MM.1S (cell line): ENCODE measurements around the gene MANEAL.

Experiments
- DNase-seq: peaks from one replicate; pipeline ENCODE4 v3.0.0-alpha.2; 2015
- H2AFZ ChIP-seq: fragments of 300-600 bp; sonication (generic); 2 replicates; pipeline ENCODE4 v1.6.0; 2016; ENCODE audit warnings: antibody characterized with exemption, low read length
- H3F3A ChIP-seq: fragments of 300-600 bp; sonication (generic); 2 replicates; pipeline ENCODE4 v1.6.1; 2016; ENCODE audit warnings: mild to moderate bottlenecking, antibody characterized with exemption, low read length, moderate library complexity, mixed read lengths; ENCODE audit not compliant: insufficient read depth
- H3K27ac ChIP-seq: fragments of 300-600 bp; sonication (generic); 2 replicates; pipeline ENCODE4 v1.5.1; 2016; ENCODE audit warnings: mild to moderate bottlenecking, low read length
- H3K27me3 ChIP-seq: fragments of 300-600 bp; sonication (generic); replicated peaks from 2 replicates; pipeline ENCODE4 v1.6.0; 2016; ENCODE audit warnings: low read length; ENCODE audit not compliant: insufficient read depth
- H3K36me3 ChIP-seq: fragments of 300-600 bp; sonication (generic); replicated peaks from 2 replicates; pipeline ENCODE4 v1.6.1; 2016; ENCODE audit warnings: mild to moderate bottlenecking, low read length, mixed read lengths; ENCODE audit not compliant: insufficient read depth
- H3K4me1 ChIP-seq: fragments of 300-600 bp; sonication (generic); 2 replicates; pipeline ENCODE4 v1.6.1; 2016; ENCODE audit warnings: low read length, mixed read lengths
- H3K4me2 ChIP-seq: fragments of 300-600 bp; sonication (generic); 2 replicates; pipeline ENCODE4 v1.6.0; 2016; ENCODE audit warnings: low read depth, low read length
- H3K4me3 ChIP-seq: fragments of 300-600 bp; sonication (generic); 2 replicates; pipeline ENCODE4 v1.5.1; 2016; ENCODE audit warnings: low read length, mixed read lengths
- H3K79me2 ChIP-seq: fragments of 300-600 bp; sonication (generic); 2 replicates; pipeline ENCODE4 v1.6.1; 2016; ENCODE audit warnings: mixed run types, low read length, mixed read lengths
- H3K9ac ChIP-seq: fragments of 300-600 bp; sonication (generic); 2 replicates; pipeline ENCODE4 v1.6.1; 2016; ENCODE audit warnings: low read length, mixed read lengths
- H3K9me2 ChIP-seq: fragments of 300-600 bp; sonication (generic); replicated peaks from 2 replicates; pipeline ENCODE4 v1.6.1; 2016; ENCODE audit warnings: mild to moderate bottlenecking, low read length, mixed read lengths; ENCODE audit not compliant: insufficient read depth
- H3K9me3 ChIP-seq: fragments of 300-600 bp; sonication (generic); replicated peaks from 2 replicates; pipeline ENCODE4 v1.6.1; 2016; ENCODE audit warnings: mild to moderate bottlenecking, low read length, mixed read lengths; ENCODE audit not compliant: insufficient read depth
- H4K20me1 ChIP-seq: fragments of 300-600 bp; sonication (generic); 2 replicates; pipeline ENCODE4 v1.6.1; 2016; ENCODE audit warnings: mild to moderate bottlenecking, low read length, moderate library complexity, mixed read lengths; ENCODE audit not compliant: insufficient read depth
- CTCF ChIP-seq: fragments of 300-600 bp; sonication (generic); IDR thresholded peaks from 2 replicates; pipeline ENCODE4 v1.5.1; 2016; ENCODE audit warnings: antibody characterized with exemption, low read length, mixed read lengths
- EZH2 ChIP-seq: fragments of 300-600 bp; sonication (generic); optimal IDR thresholded peaks from 2 replicates; pipeline ENCODE3; 2017; ENCODE audit warnings: low read depth, mild to moderate bottlenecking, antibody characterized with exemption, low read length, mixed read lengths
- EZH2phosphoT487 ChIP-seq: fragments of 300-600 bp; sonication (generic); IDR thresholded peaks from 2 replicates; pipeline ENCODE4 v1.6.1; 2018; ENCODE audit warnings: antibody characterized with exemption, low read length

Gene MANEAL

GRCh38 chr1:37797750-37798345 lies 4.2 kb downstream of the MANEAL start:
- H3K9ac ChIP-seq = no peak overlapping the region
- H3K27me3 ChIP-seq = no peaks in the 10 kb centered on the region
- H3K4me1 ChIP-seq = peaks cover 21% of the 10 kb centered on the region
- H3K9me3 ChIP-seq = no peaks in the 10 kb centered on the region
- no peak overlapping the region for H3K4me3 ChIP-seq
- peaks cover 6% of the 10 kb centered on the region; the same call in 1 of the 2 replicates for H3K36me3 ChIP-seq
- no peak overlapping the region for H3K4me2 ChIP-seq
- peaks cover 19% of the 10 kb centered on the region for H3F3A ChIP-seq
- H4K20me1 ChIP-seq = no peaks in the 10 kb centered on the region
- no peak overlapping the region for H3K27ac ChIP-seq
- no peak overlapping the region for H2AFZ ChIP-seq
- DNase-seq = no peak
- TF ChIP-seq EZH2 = no peak
- TF ChIP-seq CTCF = no peak
- TF ChIP-seq EZH2phosphoT487 = no peak
- H3K79me2 ChIP-seq = peaks cover 40% of the 10 kb centered on the region
- no peaks in the 10 kb centered on the region for H3K9me2 ChIP-seq

- TF ChIP-seq CTCF (no peak), EZH2phosphoT487 (no peak), EZH2 (no peak)
- Histone ChIP-seq H3K79me2 (peaks cover 64% of the 10 kb centered on the region), H3K27me3 (no peaks in the 10 kb centered on the region), H3K4me2 (no peak overlapping the region), H2AFZ (no peak overlapping the region), H3K9ac (no peak overlapping the region), H3K9me2 (no peaks in the 10 kb centered on the region), H3K27ac (no peak overlapping the region), H3K4me3 (no peak overlapping the region), H3F3A (peaks cover 18% of the 10 kb centered on the region), H3K9me3 (no peaks in the 10 kb centered on the region), H3K36me3 (peaks cover 14% of the 10 kb centered on the region; the same call in 1 of the 2 replicates), H4K20me1 (peaks cover 18% of the 10 kb centered on the region), H3K4me1 (peaks cover 8% of the 10 kb centered on the region; the same call in 1 of the 2 replicates)
- DNase-seq = no peak
Measured at GRCh38 chr1:37802439-37802838, 8.8 kb downstream of the MANEAL start.

GRCh38 chr1:37807220-37807554 lies 13.5 kb downstream of the MANEAL start:
- no peak for TF ChIP-seq EZH2
- no peak for TF ChIP-seq EZH2phosphoT487
- no peak for TF ChIP-seq CTCF
- Histone ChIP-seq H3K9ac (peak overlapping the region; percentile 86), H3K9me2 (no peaks in the 10 kb centered on the region), H3K4me1 (peaks cover 14% of the 10 kb centered on the region; the same call in 1 of the 2 replicates), H3K27ac (peak overlapping the region; percentile 50; the same call in 1 of the 2 replicates), H2AFZ (no peak overlapping the region), H3K36me3 (0 out of 2 replicates have a peak, but pooled peaks cover 8% of the 10 kb centered on the region), H3K79me2 (peaks cover 64% of the 10 kb centered on the region), H3K4me3 (peak overlapping the region; percentile 80), H4K20me1 (peaks cover 18% of the 10 kb centered on the region), H3K9me3 (no peaks in the 10 kb centered on the region), H3K4me2 (peak overlapping the region; percentile 88), H3K27me3 (no peaks in the 10 kb centered on the region), H3F3A (peaks cover 26% of the 10 kb centered on the region)
- DNase-seq = peak; percentile 15
